Naive thymus-derived CD4-positive, alpha-beta T cell (primary cell): Measurements from ENCODE around the gene P2RX7. TPM values are rescaled to one million over a fixed set of nuclear protein-coding genes. Genes with fewer than 3 reads are reported as not detected.
"Not testable (repeated sequence)": the region's sequence is repeated elsewhere in the genome, so short reads cannot be mapped to it uniquely, and the experiment has no call there.

Experiments
- ATAC-seq: fragments of 150-1000 bp; cut with Tn5 transposase; 2 replicates; pipeline ENCODE4 v1.10.0; 2021; ENCODE audit warnings: mild to moderate bottlenecking, moderate library complexity
- CTCF ChIA-PET: fragments of 350-600 bp; sonication (Branson Sonifier 250); formaldehyde crosslinking; loops from one replicate; lab custom pipeline; 2021; ENCODE audit warnings: antibody characterized with exemption; lab: Charles Lee
- POLR2A ChIA-PET: fragments of 350-600 bp; sonication (Branson Sonifier 250); formaldehyde crosslinking; loops from one replicate; lab custom pipeline; 2021; ENCODE audit warnings: antibody characterized with exemption, inconsistent platforms; lab: Charles Lee
- DNase-seq, 9 donors: peaks; one replicate each; pipeline versions ENCODE4 v3.0.0 to v3.0.0-alpha.2; 2020 to 2022; ENCODE audit warnings: mixed read lengths in 1 of 9
- H3K27ac ChIP-seq: one replicate; pipeline ENCODE4 v1.7.0; 2013; ENCODE audit warnings: mild to moderate bottlenecking, low read depth, low read length, moderate library complexity
- H3K27me3 ChIP-seq, 2 donors: one replicate each; pipeline ENCODE4 v1.7.0; 2013; ENCODE audit warnings: low read length in 2 of 2, mild to moderate bottlenecking in 2 of 2, moderate library complexity in 2 of 2; ENCODE audit not compliant: control insufficient read depth in 2 of 2, insufficient read depth in 2 of 2
- H3K36me3 ChIP-seq, 3 experiments: 1 replicate in 2 of 3; 2 replicates in 1 of 3; pipeline ENCODE4 v1.7.0; 2013; ENCODE audit warnings: low read length in 3 of 3, mild to moderate bottlenecking in 3 of 3, moderate library complexity in 1 of 3; ENCODE audit not compliant: insufficient read depth in 3 of 3, control insufficient read depth in 2 of 3
- H3K4me1 ChIP-seq, 2 donors: one replicate each; pipeline ENCODE4 v1.7.0; 2013; ENCODE audit warnings: low read length in 2 of 2, mild to moderate bottlenecking in 2 of 2, moderate library complexity in 1 of 2; ENCODE audit not compliant: control insufficient read depth in 2 of 2, insufficient read depth in 2 of 2
- H3K4me3 ChIP-seq: 2 replicates; pipeline ENCODE4 v1.7.0; 2013; ENCODE audit warnings: mild to moderate bottlenecking, low read length
- H3K9me3 ChIP-seq, 3 experiments: 1 replicate in 2 of 3; 2 replicates in 1 of 3; pipeline ENCODE4 v1.7.0; 2013; ENCODE audit warnings: low read length in 3 of 3; ENCODE audit not compliant: control insufficient read depth in 2 of 3
- H3K27ac Mint-ChIP-seq, 9 donors: one replicate each; pipeline ENCODE4 v1.8.0; 2020 to 2022; ENCODE audit warnings: mixed read lengths in 9 of 9, mild to moderate bottlenecking in 8 of 9, moderate library complexity in 5 of 9, inconsistent platforms in 2 of 9
- H3K27me3 Mint-ChIP-seq, 5 donors: one replicate each; pipeline ENCODE4 v1.8.0; 2021 to 2022; ENCODE audit warnings: mixed read lengths in 5 of 5, mild to moderate bottlenecking in 1 of 5
- H3K36me3 Mint-ChIP-seq, 5 donors: one replicate each; pipeline ENCODE4 v1.8.0; 2020 to 2022; ENCODE audit warnings: mixed read lengths in 5 of 5, mild to moderate bottlenecking in 3 of 5, inconsistent platforms in 1 of 5
- H3K4me1 Mint-ChIP-seq, 7 donors: one replicate each; pipeline ENCODE4 v1.8.0; 2020 to 2022; ENCODE audit warnings: mixed read lengths in 7 of 7, mild to moderate bottlenecking in 3 of 7, inconsistent platforms in 1 of 7
- H3K4me3 Mint-ChIP-seq, 10 donors: one replicate each; pipeline ENCODE4 v1.8.0; 2020 to 2022; ENCODE audit warnings: mild to moderate bottlenecking in 10 of 10, mixed read lengths in 10 of 10, moderate library complexity in 6 of 10, inconsistent platforms in 2 of 10
- H3K9me3 Mint-ChIP-seq, 11 donors: one replicate each; pipeline ENCODE4 v1.8.0; 2020 to 2022; ENCODE audit warnings: mixed read lengths in 11 of 11, mild to moderate bottlenecking in 4 of 11, inconsistent platforms in 1 of 11, moderate library complexity in 1 of 11
- intact Hi-C, 2 donors: fragments of 100-400 bp; cut with micrococcal nuclease; formaldehyde crosslinking; loops; one replicate each; pipeline ENCODE4 v1.15.1; 2023
- polyA plus RNA-seq, 2 donors: library from polyadenylated mRNA; unstranded; fragments of 300-500 nt; fragmentation: Illumina TruSeq; gene quantifications; one replicate each; pipeline ENCODE4 v1.2.3, GENCODE V29; 2021
- total RNA-seq, 6 experiments: library from RNA in 5 of 6; stranded (reverse) in 5 of 6; gene quantifications; 1 replicate in 5 of 6; 2 replicates in 1 of 6; pipeline ENCODE4 v1.2.3 and lab custom pipeline; 2021 to 2026

P2RX7 gene
- total and polyA plus RNA-seq, 7 experiments from 2014 or later: 2.0 to 14.7 (median 5.1) TPM

DNA sequence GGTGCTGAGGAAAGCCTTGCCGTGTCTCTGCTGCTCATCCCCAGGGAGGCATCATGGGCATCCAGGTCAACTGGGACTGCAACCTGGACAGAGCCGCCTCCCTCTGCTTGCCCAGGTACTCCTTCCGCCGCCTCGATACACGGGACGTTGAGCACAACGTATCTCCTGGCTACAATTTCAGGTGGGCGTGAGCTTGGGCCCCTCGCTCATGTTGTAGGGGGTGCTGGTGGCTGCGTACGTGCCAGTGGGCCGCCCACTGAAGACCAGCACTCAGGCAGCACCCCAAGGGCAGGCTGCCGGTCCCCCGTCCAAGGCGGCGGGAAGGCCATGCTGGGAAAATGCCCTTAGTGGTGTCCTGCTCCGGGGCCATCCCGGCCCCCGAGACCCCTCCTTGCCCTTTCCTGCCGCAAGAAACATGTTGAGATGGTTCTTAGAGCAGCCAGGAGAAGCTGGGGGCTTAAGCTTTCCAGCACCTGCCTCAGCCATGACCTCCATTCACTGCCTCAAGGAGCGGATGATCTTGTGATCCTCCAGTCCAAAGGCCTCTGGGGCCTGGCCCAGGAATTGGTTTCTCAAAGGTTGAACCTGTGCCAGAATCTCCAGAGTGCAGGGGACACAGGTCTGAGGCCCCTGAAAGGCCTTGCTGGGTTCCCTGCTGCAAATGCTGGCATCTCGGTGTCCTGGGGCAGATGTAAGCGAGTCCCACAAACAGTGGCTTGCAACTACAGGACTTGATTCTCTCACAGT lies 96.4 kb downstream of the P2RX7 start:
- Mint-ChIP-seq H3K4me1 (peaks cover 11 to 50% (median 38%) of the 10 kb centered on the region in 7 donors), H3K4me3 (no peak overlapping the region), H3K27me3 (no peaks in the 10 kb centered on the region), H3K9me3 (peaks cover 0 to 2% (median 0%) of the 10 kb centered on the region in 11 donors), H3K36me3 (peaks cover 4 to 35% (median 13%) of the 10 kb centered on the region in 5 donors), H3K27ac (peak overlapping the region in 5 of 9 donors; percentile 9 to 71 (median 26))
- ChIA-PET CTCF (interaction anchor here (1.3 to 2.6 kb wide), 3 partner anchors 10 to 169 kb away, joined by 4 to 22 read pairs (median 5); no protein-coding TSS in a partner anchor), POLR2A (interaction anchor here (1.1 to 1.2 kb wide), 2 partner anchors 10 to 20 kb away, joined by 3 read pairs; no protein-coding TSS in a partner anchor)
- H3K4me1 ChIP-seq: peaks cover 6 to 32% of the 10 kb centered on the region in 2 donors
- H3K9me3 ChIP-seq: no peaks in the 10 kb centered on the region
- intact Hi-C loops: no loop called here
- DNase-seq: no peak
- no peaks in the 10 kb centered on the region for H3K27me3 ChIP-seq
- H3K36me3 ChIP-seq: peaks cover 0 to 40% (median 0%) of the 10 kb centered on the region in 3 experiments
- ATAC-seq: no peak
- H3K4me3 ChIP-seq: no peak overlapping the region
- H3K27ac ChIP-seq: no peak overlapping the region

DNA sequence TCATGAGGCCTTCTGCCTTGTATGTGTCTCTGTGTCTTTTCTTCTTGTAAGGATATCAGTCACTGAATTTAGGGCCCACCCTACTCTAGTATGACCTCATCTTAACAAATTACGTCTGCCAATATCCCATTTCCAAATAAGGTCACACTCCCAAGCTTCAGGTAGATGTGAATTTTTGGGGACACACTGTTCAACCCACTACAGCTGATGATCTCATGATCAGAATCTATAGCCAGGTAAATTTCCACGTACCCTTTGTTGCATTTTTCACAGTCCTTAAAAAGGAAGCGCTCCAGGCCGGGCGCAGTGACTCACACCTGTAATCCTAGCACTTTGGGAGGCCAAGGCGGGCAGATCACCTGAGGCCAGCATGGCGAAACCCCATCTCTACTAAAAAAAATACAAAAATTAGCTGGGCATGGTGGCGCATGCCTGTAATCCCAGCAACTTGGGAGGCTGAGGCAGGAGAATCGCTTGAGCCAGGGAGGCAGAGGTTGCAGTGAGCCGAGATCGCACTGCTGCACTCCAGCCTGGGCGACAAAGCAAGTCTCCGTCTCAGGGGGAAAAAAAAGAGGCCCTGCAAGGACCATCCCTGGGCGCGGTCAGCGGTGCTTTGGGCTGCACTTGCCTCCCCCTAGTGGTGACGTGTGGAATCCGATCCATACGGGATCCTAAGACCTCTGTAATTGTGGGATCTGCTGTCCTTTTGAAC lies 97.3 kb downstream of the P2RX7 start:
- Histone ChIP-seq H3K36me3 (peaks cover 0 to 47% (median 0%) of the 10 kb centered on the region in 3 experiments), H3K4me1 (peaks cover 0 to 24% of the 10 kb centered on the region in 2 donors)
- H3K4me1 Mint-ChIP-seq: peaks cover 4 to 41% (median 31%) of the 10 kb centered on the region in 7 donors
- H3K9me3 Mint-ChIP-seq, H3K9me3 ChIP-seq, intact Hi-C loops, H3K27me3 ChIP-seq, H3K27ac ChIP-seq, H3K4me3 Mint-ChIP-seq, H3K27me3 Mint-ChIP-seq, H3K4me3 ChIP-seq: not testable (repeated sequence)
- ATAC-seq (peak; percentile 87), DNase-seq (peak in 6 of 9 donors; percentile 35 to 62 (median 44))
- ChIA-PET POLR2A (interaction anchor here (0.7 to 1.4 kb wide), 5 partner anchors 9 to 276 kb away, joined by 3 to 6 read pairs (median 3); no protein-coding TSS in a partner anchor), CTCF (interaction anchor here (0.6 to 2.6 kb wide), 7 partner anchors 9 to 170 kb away, joined by 3 to 22 read pairs (median 3); partner anchors contain the start of gene P2RX7)
- H3K27ac Mint-ChIP-seq: peak overlapping the region in 6 of 9 donors; percentile 8 to 71 (median 54)
- peaks cover 9 to 36% (median 15%) of the 10 kb centered on the region in 5 donors for H3K36me3 Mint-ChIP-seq

- H3K27me3 ChIP-seq: no peaks in the 10 kb centered on the region
- Mint-ChIP-seq H3K9me3 (peaks cover 0 to 2% (median 0%) of the 10 kb centered on the region in 11 donors), H3K27ac (peak overlapping the region in 3 of 9 donors; percentile 8 to 65 (median 53)), H3K36me3 (peaks cover 9 to 36% (median 15%) of the 10 kb centered on the region in 5 donors), H3K4me3 (no peak overlapping the region), H3K4me1 (peaks cover 4 to 39% (median 29%) of the 10 kb centered on the region in 7 donors), H3K27me3 (no peaks in the 10 kb centered on the region)
- no peak for DNase-seq
- H3K4me1 ChIP-seq: peaks cover 0 to 21% of the 10 kb centered on the region in 2 donors
- ChIA-PET POLR2A (interaction anchor here (0.7 to 1.4 kb wide), 2 partner anchors 10 to 276 kb away, joined by 3 to 6 read pairs; no protein-coding TSS in a partner anchor), CTCF (interaction anchor here (0.6 to 2.6 kb wide), 7 partner anchors 9 to 171 kb away, joined by 3 to 22 read pairs (median 3); partner anchors contain the start of gene P2RX7)
- H3K4me3 ChIP-seq: no peak overlapping the region
- intact Hi-C loops: no loop called here
- H3K27ac ChIP-seq: no peak overlapping the region
- H3K9me3 ChIP-seq: no peaks in the 10 kb centered on the region
- no peak for ATAC-seq
- peaks cover 0 to 50% (median 0%) of the 10 kb centered on the region in 3 experiments for H3K36me3 ChIP-seq
Measured at GRCh38 chr12:121230538-121230907, 97.8 kb downstream of the P2RX7 start.

GRCh38 chr12:121232163-121232562 lies 99.5 kb downstream of the P2RX7 start:
- no peaks in the 10 kb centered on the region for H3K27me3 ChIP-seq
- H3K36me3 ChIP-seq: peaks cover 0 to 60% (median 0%) of the 10 kb centered on the region in 3 experiments
- no peak for DNase-seq
- POLR2A ChIA-PET: interaction anchor here (1.4 kb wide), 1 partner anchor 17 kb away, joined by 3 read pairs; no protein-coding TSS in a partner anchor
- Mint-ChIP-seq H3K4me3 (no peak overlapping the region), H3K4me1 (peaks cover 3 to 24% (median 17%) of the 10 kb centered on the region in 7 donors), H3K9me3 (peaks cover 0 to 2% (median 0%) of the 10 kb centered on the region in 11 donors), H3K27me3 (no peaks in the 10 kb centered on the region), H3K36me3 (peaks cover 9 to 34% (median 17%) of the 10 kb centered on the region in 5 donors), H3K27ac (peak overlapping the region in 1 of 9 donors; percentile 31)
- H3K27ac ChIP-seq: no peak overlapping the region
- no peak overlapping the region for H3K4me3 ChIP-seq
- H3K4me1 ChIP-seq: peaks cover 0 to 5% of the 10 kb centered on the region in 2 donors
- no peaks in the 10 kb centered on the region for H3K9me3 ChIP-seq
- CTCF ChIA-PET: no interaction called here
- ATAC-seq: no peak
- intact Hi-C loops: no loop called here

DNA sequence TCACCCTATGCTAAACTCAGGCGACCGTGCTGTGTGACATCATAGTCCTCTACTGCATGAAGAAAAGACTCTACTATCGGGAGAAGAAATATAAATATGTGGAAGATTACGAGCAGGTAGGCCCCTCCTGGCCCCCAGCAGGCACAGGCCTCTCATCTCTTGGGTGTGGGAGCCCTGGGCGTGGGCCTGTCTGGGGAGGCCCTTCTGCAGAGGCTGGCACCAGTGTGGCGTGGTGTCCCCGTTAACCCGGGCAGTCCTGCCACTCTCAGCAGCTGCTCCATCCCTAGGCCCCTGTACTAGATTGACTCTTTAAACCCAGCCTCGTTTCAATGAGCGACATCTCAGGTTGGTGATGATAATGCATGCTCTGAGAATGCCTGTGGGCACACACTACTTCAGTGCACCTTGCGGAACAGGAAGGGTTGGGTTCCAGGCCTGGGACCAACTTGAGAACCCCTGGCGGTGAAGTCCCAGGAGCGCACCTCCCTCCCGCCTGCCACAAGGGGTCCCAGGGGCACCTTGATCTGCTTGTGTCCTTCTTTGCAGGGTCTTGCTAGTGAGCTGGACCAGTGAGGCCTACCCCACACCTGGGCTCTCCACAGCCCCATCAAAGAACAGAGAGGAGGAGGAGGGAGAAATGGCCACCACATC lies 100.4 kb downstream of the P2RX7 start:
- Histone ChIP-seq H3K27ac (no peak overlapping the region), H3K36me3 (peaks cover 0 to 60% (median 0%) of the 10 kb centered on the region in 3 experiments), H3K9me3 (no peaks in the 10 kb centered on the region), H3K27me3 (no peaks in the 10 kb centered on the region), H3K4me3 (no peak overlapping the region), H3K4me1 (peaks cover 0 to under 1% of the 10 kb centered on the region in 2 donors)
- CTCF ChIA-PET: interaction anchor here (0.7 kb wide), 1 partner anchor 64 kb away, joined by 3 read pairs; no protein-coding TSS in a partner anchor
- ATAC-seq (no peak), DNase-seq (no peak)
- H3K4me3 Mint-ChIP-seq: no peak overlapping the region
- peak overlapping the region in 3 of 9 donors; percentile 3 to 59 (median 45) for H3K27ac Mint-ChIP-seq
- H3K27me3 Mint-ChIP-seq: no peaks in the 10 kb centered on the region
- intact Hi-C loops: no loop called here
- H3K4me1 Mint-ChIP-seq: peaks cover 0 to 23% (median 18%) of the 10 kb centered on the region in 7 donors
- peaks cover 0 to 2% (median 0%) of the 10 kb centered on the region in 11 donors for H3K9me3 Mint-ChIP-seq
- POLR2A ChIA-PET: interaction anchor here (0.6 to 3.3 kb wide), 2 partner anchors 9 to 582 kb away, joined by 3 to 11 read pairs; no protein-coding TSS in a partner anchor
- H3K36me3 Mint-ChIP-seq: peaks cover 9 to 38% (median 18%) of the 10 kb centered on the region in 5 donors
